ENCODE results near the gene RNF175.

- TF ChIP-seq CTCF (IDR thresholded peaks at IDR 0.05) (no peak), POLR2A (IDR thresholded peaks at IDR 0.05) (no peak), POLR2AphosphoS5 (IDR thresholded peaks at IDR 0.05) (no peak)
Observed at GRCh38 chr4:153766758-153767157, 6.9 kb upstream of the RNF175 start.

All from transverse colon (tissue), 4 donors.